GM19372 (cell line): ENCODE results near the gene LRRN4.
A peak's percentile ranks its signal among the peaks of the same experiment; 100 is the strongest.

Source experiments
- ATAC-seq: cut with Tn5 transposase; IDR thresholded peaks from one replicate; pipeline ENCODE4 v1.9.1; 2021; ENCODE audit warnings: mild to moderate bottlenecking, low read depth, moderate library complexity; ENCODE audit not compliant: unreplicated experiment

Gene LRRN4

GRCh38 chr20:6053776-6054688 lies at the start of gene LRRN4:
TSS of gene LRRN4 (minus strand) at chr20:6054060. CDS start at chr20:6052799, 1,261 bp downstream.
- ATAC-seq: no peak

- ATAC-seq: no peak
Measured at GRCh38 chr20:6103301-6103700, 49.4 kb upstream of the LRRN4 start.

GRCh38 chr20:6101346-6101745 lies 47.5 kb upstream of the LRRN4 start:
- ATAC-seq: no peak

- no peak for ATAC-seq
Measured at GRCh38 chr20:6100246-6100645, 46.4 kb upstream of the LRRN4 start.

GRCh38 chr20:6099819-6100218 lies 46.0 kb upstream of the LRRN4 start:
- no peak for ATAC-seq

GRCh38 chr20:6095409-6095808 lies 41.5 kb upstream of the LRRN4 start:
- no peak for ATAC-seq

- ATAC-seq: no peak
Measured at GRCh38 chr20:6094565-6094964, 40.7 kb upstream of the LRRN4 start.

GRCh38 chr20:6094063-6094462 lies 40.2 kb upstream of the LRRN4 start:
- ATAC-seq: no peak

GRCh38 chr20:6091661-6092060 lies 37.8 kb upstream of the LRRN4 start:
- ATAC-seq: no peak

GRCh38 chr20:6086868-6087267 lies 33.0 kb upstream of the LRRN4 start:
- ATAC-seq: no peak

GRCh38 chr20:6083926-6084325 lies 30.1 kb upstream of the LRRN4 start:
- ATAC-seq: no peak

- ATAC-seq: no peak
Measured at GRCh38 chr20:6081236-6081635, 27.4 kb upstream of the LRRN4 start.

- ATAC-seq: no peak
Measured at GRCh38 chr20:6079016-6079415, 25.2 kb upstream of the LRRN4 start.

GRCh38 chr20:6075428-6076219 lies 21.8 kb upstream of the LRRN4 start:
- no peak for ATAC-seq

- ATAC-seq: no peak
Measured at GRCh38 chr20:6074784-6075183, 20.9 kb upstream of the LRRN4 start.

GRCh38 chr20:6074145-6074561 lies 20.3 kb upstream of the LRRN4 start:
- ATAC-seq: peak; percentile 89

- no peak for ATAC-seq
Measured at GRCh38 chr20:6070829-6071695, 17.2 kb upstream of the LRRN4 start.

GRCh38 chr20:6069669-6070068 lies 15.8 kb upstream of the LRRN4 start:
- ATAC-seq: no peak

GRCh38 chr20:6067763-6068318 lies 14.0 kb upstream of the LRRN4 start:
- ATAC-seq: no peak

GRCh38 chr20:6066582-6066981 lies 12.7 kb upstream of the LRRN4 start:
- no peak for ATAC-seq
